AG04450 (cell line): ENCODE measurements around the gene CFDP1. TPM values are rescaled to one million over a fixed set of nuclear protein-coding genes. Genes with fewer than 3 reads are reported as not detected.

Experiments used
- CTCF ChIA-PET: fragments of 300-600, 350-600 bp; formaldehyde crosslinking; extraction: SDS; loops from one replicate; lab custom pipeline; 2022; ENCODE audit warnings: antibody characterized with exemption, inconsistent platforms; lab: Charles Lee
- POLR2A ChIA-PET: fragments of 350-600 bp; formaldehyde crosslinking; extraction: SDS; loops from one replicate; lab custom pipeline; 2021; ENCODE audit warnings: antibody characterized with exemption, inconsistent platforms; lab: Yijun Ruan, JAX
- DNase-seq: peaks from one replicate; pipeline ENCODE4 v3.0.0-alpha.2; 2011; ENCODE audit warnings: low read depth, low spot score
- H3K27ac ChIP-seq: one replicate; pipeline ENCODE4 v1.5.1; 2012; ENCODE audit warnings: low read depth, low read length, control low read depth
- H3K27me3 ChIP-seq: one replicate; pipeline ENCODE4 v1.6.0; 2012; ENCODE audit warnings: low read length; ENCODE audit not compliant: control insufficient read depth, insufficient read depth
- H3K4me3 ChIP-seq: 2 replicates; pipeline ENCODE4 v1.5.1; 2011; ENCODE audit warnings: mild to moderate bottlenecking, low read depth, low read length, control low read depth
- H3K9me3 ChIP-seq: 2 replicates; pipeline ENCODE4 v1.5.1; 2012; ENCODE audit warnings: low read length; ENCODE audit not compliant: control insufficient read depth, insufficient read depth
- polyA plus RNA-seq: library from polyadenylated mRNA; depleted of rRNA; stranded (reverse); fragments of >200 nt; gene quantifications from 2 replicates; pipeline ENCODE4 v1.2.3, GENCODE V29; 2011
- TF ChIP-seq, protein P1 (sequence below): IDR thresholded peaks from 2 replicates; pipeline ENCODE4 v1.5.1; 2011; ENCODE audit warnings: low read depth, low read length, control low read depth, inconsistent platforms

The CFDP1 gene
- polyA plus RNA-seq, 1 experiment: 81.6 TPM

DNA sequence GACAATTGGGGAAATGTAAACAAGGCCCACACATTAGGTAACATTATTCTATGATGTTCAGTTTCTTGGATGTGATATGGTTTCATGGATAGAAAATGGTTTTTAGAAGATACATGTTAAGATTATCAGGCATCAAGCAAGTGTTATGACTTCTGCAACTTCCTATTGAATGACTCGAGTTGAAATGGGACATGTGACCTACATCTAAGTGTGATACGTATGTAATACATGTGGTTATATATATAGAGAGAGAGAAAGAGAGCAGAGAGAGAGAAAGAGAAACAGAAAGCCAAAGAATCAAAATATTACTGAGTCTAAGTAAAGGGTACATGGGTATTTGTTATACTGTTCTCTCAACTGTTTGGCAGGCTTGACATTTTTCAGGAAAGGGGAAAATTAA lies 29.5 kb upstream of the CFDP1 start:
- POLR2A ChIA-PET: no interaction called here
- CTCF ChIA-PET: interaction anchor here (1.4 to 2.3 kb wide), 2 partner anchors 159 to 264 kb away, joined by 6 to 9 read pairs; no protein-coding TSS in a partner anchor
- no peaks in the 10 kb centered on the region for H3K27me3 ChIP-seq
- H3K4me3 ChIP-seq: peak overlapping the region; percentile 84; the same call in 1 of the 2 replicates
- TF ChIP-seq, protein P1, sequence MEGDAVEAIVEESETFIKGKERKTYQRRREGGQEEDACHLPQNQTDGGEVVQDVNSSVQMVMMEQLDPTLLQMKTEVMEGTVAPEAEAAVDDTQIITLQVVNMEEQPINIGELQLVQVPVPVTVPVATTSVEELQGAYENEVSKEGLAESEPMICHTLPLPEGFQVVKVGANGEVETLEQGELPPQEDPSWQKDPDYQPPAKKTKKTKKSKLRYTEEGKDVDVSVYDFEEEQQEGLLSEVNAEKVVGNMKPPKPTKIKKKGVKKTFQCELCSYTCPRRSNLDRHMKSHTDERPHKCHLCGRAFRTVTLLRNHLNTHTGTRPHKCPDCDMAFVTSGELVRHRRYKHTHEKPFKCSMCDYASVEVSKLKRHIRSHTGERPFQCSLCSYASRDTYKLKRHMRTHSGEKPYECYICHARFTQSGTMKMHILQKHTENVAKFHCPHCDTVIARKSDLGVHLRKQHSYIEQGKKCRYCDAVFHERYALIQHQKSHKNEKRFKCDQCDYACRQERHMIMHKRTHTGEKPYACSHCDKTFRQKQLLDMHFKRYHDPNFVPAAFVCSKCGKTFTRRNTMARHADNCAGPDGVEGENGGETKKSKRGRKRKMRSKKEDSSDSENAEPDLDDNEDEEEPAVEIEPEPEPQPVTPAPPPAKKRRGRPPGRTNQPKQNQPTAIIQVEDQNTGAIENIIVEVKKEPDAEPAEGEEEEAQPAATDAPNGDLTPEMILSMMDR: no peak
- no peaks in the 10 kb centered on the region for H3K9me3 ChIP-seq
- no peak for DNase-seq
- H3K27ac ChIP-seq: no peak overlapping the region

DNA sequence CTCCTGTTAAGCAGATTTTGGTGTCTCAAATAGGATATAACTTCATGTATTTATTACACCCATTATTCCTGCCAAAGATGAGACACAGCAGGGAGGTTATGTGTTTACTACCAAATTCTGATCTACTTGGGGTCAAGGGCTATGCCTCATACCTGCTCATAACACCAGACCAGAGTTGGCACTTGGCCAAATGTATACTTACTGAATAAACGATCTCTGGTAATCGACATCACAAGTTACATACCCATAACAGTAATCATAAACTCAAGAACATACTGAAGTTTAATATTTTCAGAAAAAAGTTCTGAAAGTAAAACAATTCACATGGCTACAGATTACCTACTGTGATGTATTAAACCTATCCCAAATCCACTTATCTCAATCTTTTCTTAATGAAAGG lies 28.3 kb upstream of the CFDP1 start:
- H3K9me3 ChIP-seq: no peaks in the 10 kb centered on the region
- CTCF ChIA-PET: no interaction called here
- no peak for DNase-seq
- no peaks in the 10 kb centered on the region for H3K27me3 ChIP-seq
- H3K27ac ChIP-seq: no peak overlapping the region
- TF ChIP-seq, protein P1: no peak
- POLR2A ChIA-PET: no interaction called here
- H3K4me3 ChIP-seq: no peak overlapping the region

DNA sequence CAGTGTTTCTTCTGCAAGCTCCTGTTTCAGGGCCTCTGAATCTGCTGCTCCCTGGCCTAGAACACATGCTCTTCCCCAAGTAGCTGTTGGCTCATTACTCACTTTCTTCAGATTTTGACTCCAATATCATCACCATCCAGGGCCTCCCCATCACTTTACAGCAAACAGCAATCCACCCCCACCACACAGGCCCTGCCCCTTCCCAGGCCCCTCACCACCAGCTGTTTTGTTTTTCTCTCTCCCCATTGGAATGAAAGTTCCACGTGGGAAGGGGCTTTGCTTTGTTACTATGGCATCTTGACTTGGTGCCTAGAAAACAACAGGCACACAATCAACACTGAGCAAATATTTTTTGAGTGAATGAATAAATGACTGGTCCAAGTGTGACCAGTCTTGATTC lies 27.1 kb upstream of the CFDP1 start:
- TF ChIP-seq, protein P1: no peak
- Histone ChIP-seq H3K27me3 (no peaks in the 10 kb centered on the region), H3K27ac (no peak overlapping the region), H3K9me3 (no peaks in the 10 kb centered on the region), H3K4me3 (no peak overlapping the region)
- DNase-seq: no peak
- ChIA-PET CTCF (interaction anchor here (0.6 kb wide), 1 partner anchor 57 kb away, joined by 3 read pairs; no protein-coding TSS in a partner anchor), POLR2A (no interaction called here)

DNA sequence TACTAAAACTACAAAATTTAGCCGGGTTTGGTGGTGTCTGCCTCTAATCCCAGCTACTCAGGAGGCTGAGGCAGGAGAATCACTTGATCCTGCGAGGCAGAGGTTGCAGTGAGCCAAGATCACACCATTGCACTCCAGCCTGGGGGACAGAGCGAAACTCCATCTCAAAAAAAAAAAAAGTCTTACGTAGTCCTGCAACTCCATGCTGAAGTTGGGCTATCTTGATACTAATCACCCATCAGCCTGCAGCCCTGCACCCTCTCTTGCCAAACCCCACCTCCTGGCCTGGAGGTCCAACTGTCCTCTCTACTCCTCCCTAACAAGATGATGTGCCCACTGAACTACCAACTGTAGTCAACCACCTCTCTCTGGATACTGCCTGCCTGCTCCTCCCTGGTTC lies 26.4 kb upstream of the CFDP1 start:
- CTCF ChIA-PET: interaction anchor here (0.6 kb wide), 1 partner anchor 58 kb away, joined by 3 read pairs; no protein-coding TSS in a partner anchor
- TF ChIP-seq, protein P1: no peak
- Histone ChIP-seq H3K27ac (no peak overlapping the region), H3K9me3 (no peaks in the 10 kb centered on the region), H3K27me3 (no peaks in the 10 kb centered on the region), H3K4me3 (no peak overlapping the region)
- POLR2A ChIA-PET: no interaction called here
- no peak for DNase-seq

DNA sequence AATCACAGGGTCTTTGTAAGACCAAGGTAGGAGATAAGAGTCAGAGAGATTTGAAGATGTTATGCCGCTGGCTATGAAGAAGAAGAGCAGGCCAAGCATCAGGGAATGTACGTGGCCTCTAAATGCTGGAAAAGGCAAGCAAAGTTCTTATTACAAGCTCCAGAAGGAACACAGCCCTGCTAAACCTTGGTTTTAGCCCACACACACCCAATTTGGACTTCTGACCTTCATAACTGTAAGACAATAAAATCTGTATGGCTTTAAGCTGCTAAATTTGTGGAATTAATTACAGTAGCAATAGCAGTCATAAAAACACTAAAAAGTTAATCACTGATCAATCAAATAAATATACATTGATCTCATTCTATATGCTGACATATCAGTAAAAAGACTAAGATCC lies 25.1 kb upstream of the CFDP1 start:
- TF ChIP-seq, protein P1: no peak
- Histone ChIP-seq H3K4me3 (no peak overlapping the region), H3K9me3 (no peaks in the 10 kb centered on the region), H3K27ac (no peak overlapping the region), H3K27me3 (no peaks in the 10 kb centered on the region)
- POLR2A ChIA-PET: no interaction called here
- CTCF ChIA-PET: interaction anchor here (0.8 to 1.7 kb wide), 2 partner anchors 25 to 259 kb away, joined by 3 to 6 read pairs; no protein-coding TSS in a partner anchor
- DNase-seq: no peak
